Measurements from ENCODE around the gene NCAM1. TPM values are rescaled to one million over a fixed set of nuclear protein-coding genes. Genes with fewer than 3 reads are reported as not detected.

Gene NCAM1
- total RNA-seq, 1 experiment from 2014 or later = 0.33 TPM

DNA sequence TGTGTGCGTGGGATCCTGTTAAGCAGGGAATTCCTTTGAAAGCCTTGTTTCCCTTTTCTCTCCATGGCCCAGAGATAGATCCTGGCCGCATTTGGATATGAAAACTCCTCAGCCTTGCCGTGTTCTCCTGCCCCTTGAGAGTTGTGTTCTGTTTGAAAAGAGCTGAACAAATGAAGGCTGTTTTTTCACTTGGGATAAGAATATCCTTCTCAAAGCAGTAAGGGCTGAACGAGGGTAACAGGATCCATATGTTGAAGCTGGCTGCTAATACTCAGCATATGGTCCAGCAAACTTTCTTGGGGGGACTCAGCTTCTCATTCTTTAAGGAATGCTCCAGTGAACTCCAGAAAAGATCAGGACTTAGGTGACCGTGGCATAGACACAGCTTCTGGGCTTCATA, 238.6 kb downstream of the NCAM1 start:
- no peaks in the 10 kb centered on the region for H3K27me3 ChIP-seq (ENCODE audit: insufficient read depth, low read depth)
- no peak overlapping the region for H3K27ac ChIP-seq
- no peak overlapping the region for H2AFZ ChIP-seq
- peaks cover 19% of the 10 kb centered on the region for H3F3A ChIP-seq (ENCODE audit: insufficient read depth, low read depth)
- ChIA-PET CTCF (interaction anchor here (0.6 kb wide), 1 partner anchor 1915 kb away, joined by 3 read pairs; no protein-coding TSS in a partner anchor), POLR2A (ENCODE audit: unreplicated experiment) (no interaction called here)
- TF ChIP-seq, protein P1, sequence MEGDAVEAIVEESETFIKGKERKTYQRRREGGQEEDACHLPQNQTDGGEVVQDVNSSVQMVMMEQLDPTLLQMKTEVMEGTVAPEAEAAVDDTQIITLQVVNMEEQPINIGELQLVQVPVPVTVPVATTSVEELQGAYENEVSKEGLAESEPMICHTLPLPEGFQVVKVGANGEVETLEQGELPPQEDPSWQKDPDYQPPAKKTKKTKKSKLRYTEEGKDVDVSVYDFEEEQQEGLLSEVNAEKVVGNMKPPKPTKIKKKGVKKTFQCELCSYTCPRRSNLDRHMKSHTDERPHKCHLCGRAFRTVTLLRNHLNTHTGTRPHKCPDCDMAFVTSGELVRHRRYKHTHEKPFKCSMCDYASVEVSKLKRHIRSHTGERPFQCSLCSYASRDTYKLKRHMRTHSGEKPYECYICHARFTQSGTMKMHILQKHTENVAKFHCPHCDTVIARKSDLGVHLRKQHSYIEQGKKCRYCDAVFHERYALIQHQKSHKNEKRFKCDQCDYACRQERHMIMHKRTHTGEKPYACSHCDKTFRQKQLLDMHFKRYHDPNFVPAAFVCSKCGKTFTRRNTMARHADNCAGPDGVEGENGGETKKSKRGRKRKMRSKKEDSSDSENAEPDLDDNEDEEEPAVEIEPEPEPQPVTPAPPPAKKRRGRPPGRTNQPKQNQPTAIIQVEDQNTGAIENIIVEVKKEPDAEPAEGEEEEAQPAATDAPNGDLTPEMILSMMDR (conservative IDR thresholded peaks at IDR 0.05) = no peak
- no peak for TF ChIP-seq EZH2 (IDR thresholded peaks at IDR 0.05; ENCODE audit: low read depth)
- BruUV-seq (replicated peaks) = no TSS peak
- DNase-seq = no peak
- H4K20me1 ChIP-seq (ENCODE audit: insufficient read depth) = no peaks in the 10 kb centered on the region
- H3K9me3 ChIP-seq (ENCODE audit: insufficient read depth, low read depth) = no peaks in the 10 kb centered on the region
- peaks cover 55% of the 10 kb centered on the region for H3K4me1 ChIP-seq (replicated peaks; ENCODE audit: insufficient read depth)
- no peak overlapping the region for H3K4me3 ChIP-seq
- no peaks in the 10 kb centered on the region for H3K79me2 ChIP-seq (ENCODE audit: low read depth)
- no peak overlapping the region for H3K4me2 ChIP-seq
- H3K36me3 ChIP-seq (ENCODE audit: low read depth) = no peaks in the 10 kb centered on the region
- intact Hi-C loops (cut with micrococcal nuclease; ENCODE audit: unreplicated experiment) = no loop called here
- H3K9me2 ChIP-seq (ENCODE audit: insufficient read depth) = no peaks in the 10 kb centered on the region

DNA sequence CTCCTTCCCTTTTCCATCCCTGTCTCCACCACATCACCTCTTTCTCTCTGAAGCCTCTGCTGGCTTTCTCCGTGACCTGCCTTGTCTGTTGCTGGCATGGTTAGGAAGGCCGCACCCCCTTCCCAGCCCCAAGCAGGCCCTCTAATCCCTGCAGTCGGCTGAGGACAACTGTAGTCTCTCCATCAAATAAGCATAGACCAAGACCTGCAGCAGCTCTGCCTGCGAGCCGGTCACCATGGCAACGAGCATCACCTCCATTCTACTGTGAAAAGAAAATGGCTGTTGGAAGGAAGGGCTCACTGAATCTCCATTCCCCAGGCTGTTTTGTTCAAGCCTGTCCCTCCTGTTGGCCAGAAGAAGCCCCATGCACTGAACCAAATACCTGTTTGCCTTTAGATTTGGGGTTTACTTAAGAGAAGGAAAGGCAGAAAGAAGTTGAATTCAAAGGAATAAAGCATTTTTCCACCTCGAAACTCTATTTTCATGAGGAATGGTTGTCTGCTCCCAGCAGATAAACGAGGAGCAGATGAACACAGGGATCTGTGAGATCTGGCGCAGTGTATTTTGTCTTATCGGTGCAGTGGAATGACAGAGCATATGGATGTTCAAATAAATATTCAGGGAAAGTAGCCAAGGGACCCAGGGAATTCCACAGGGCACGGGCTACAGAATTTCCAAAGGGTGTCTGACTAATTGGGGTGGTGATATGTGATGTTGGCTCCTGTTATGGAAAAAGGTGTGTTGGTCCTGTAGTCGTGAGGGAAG, 240.0 kb downstream of the NCAM1 start:
- no peaks in the 10 kb centered on the region for H3K36me3 ChIP-seq (ENCODE audit: low read depth)
- no peaks in the 10 kb centered on the region for H4K20me1 ChIP-seq (ENCODE audit: insufficient read depth)
- H3K9me3 ChIP-seq (ENCODE audit: insufficient read depth, low read depth) = no peaks in the 10 kb centered on the region
- H3K4me1 ChIP-seq (replicated peaks; ENCODE audit: insufficient read depth) = peaks cover 55% of the 10 kb centered on the region
- H3K9me2 ChIP-seq (ENCODE audit: insufficient read depth) = no peaks in the 10 kb centered on the region
- BruUV-seq (replicated peaks) = no TSS peak
- TF ChIP-seq, protein P1 (conservative IDR thresholded peaks at IDR 0.05) = no peak
- no peak for TF ChIP-seq EZH2 (IDR thresholded peaks at IDR 0.05; ENCODE audit: low read depth)
- peak overlapping the region; percentile 86 for H3K27ac ChIP-seq
- H3F3A ChIP-seq (ENCODE audit: insufficient read depth, low read depth) = peaks cover 19% of the 10 kb centered on the region
- H2AFZ ChIP-seq = no peak overlapping the region
- H3K27me3 ChIP-seq (ENCODE audit: insufficient read depth, low read depth) = no peaks in the 10 kb centered on the region
- ChIA-PET POLR2A (ENCODE audit: unreplicated experiment) (no interaction called here), CTCF (no interaction called here)
- intact Hi-C loops (cut with micrococcal nuclease; ENCODE audit: unreplicated experiment) = no loop called here
- H3K79me2 ChIP-seq (ENCODE audit: low read depth) = no peaks in the 10 kb centered on the region
- DNase-seq = no peak
- H3K4me2 ChIP-seq = peak overlapping the region; percentile 60
- H3K4me3 ChIP-seq = no peak overlapping the region

DNA sequence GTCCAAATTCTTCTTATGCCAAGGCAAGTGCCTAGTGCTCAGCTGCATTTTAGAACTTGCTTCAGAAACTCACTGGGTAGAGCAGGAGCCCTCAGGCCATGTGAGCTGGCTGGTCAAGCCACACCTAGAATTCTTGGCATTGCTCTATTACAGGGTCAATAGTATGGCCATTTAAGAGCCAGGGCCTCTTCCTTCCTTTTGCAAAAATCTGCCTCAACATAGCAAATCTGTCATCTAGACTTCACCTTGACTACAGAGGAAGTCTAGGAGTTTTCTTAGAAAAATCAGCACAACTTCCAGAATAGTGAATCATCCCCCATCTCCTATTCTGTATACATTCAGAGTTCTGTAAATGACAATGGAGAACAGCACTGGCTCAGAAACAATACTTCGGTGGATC, 241.2 kb downstream of the NCAM1 start:
- CTCF ChIA-PET = no interaction called here
- Histone ChIP-seq H3F3A (ENCODE audit: insufficient read depth, low read depth) (peaks cover 19% of the 10 kb centered on the region), H3K36me3 (ENCODE audit: low read depth) (no peaks in the 10 kb centered on the region), H3K4me1 (replicated peaks; ENCODE audit: insufficient read depth) (peaks cover 55% of the 10 kb centered on the region), H3K9me2 (ENCODE audit: insufficient read depth) (no peaks in the 10 kb centered on the region), H3K4me2 (peak overlapping the region; percentile 60), H2AFZ (no peak overlapping the region), H3K9me3 (ENCODE audit: insufficient read depth, low read depth) (no peaks in the 10 kb centered on the region), H3K79me2 (ENCODE audit: low read depth) (no peaks in the 10 kb centered on the region), H3K27me3 (ENCODE audit: insufficient read depth, low read depth) (no peaks in the 10 kb centered on the region), H3K27ac (peak overlapping the region; percentile 86), H3K4me3 (no peak overlapping the region), H4K20me1 (ENCODE audit: insufficient read depth) (no peaks in the 10 kb centered on the region)
- peak; percentile 76 to 97 for DNase-seq
- no TSS peak for BruUV-seq (replicated peaks)
- POLR2A ChIA-PET (ENCODE audit: unreplicated experiment) = interaction anchor here (0.7 kb wide), 1 partner anchor 203 kb away, joined by 4 read pairs; no protein-coding TSS in a partner anchor
- TF ChIP-seq EZH2 (IDR thresholded peaks at IDR 0.05; ENCODE audit: low read depth) = no peak
- TF ChIP-seq, protein P1 (conservative IDR thresholded peaks at IDR 0.05) = no peak
- intact Hi-C loops (cut with micrococcal nuclease; ENCODE audit: unreplicated experiment) = loop anchor here (1.0 to 2.0 kb wide), 2 partner anchors 12 to 88 kb away; no protein-coding TSS in a partner anchor
